Measurements from ENCODE around the gene CACFD1. TPM values are rescaled to one million over a fixed set of nuclear protein-coding genes. Genes with fewer than 3 reads are reported as not detected.

Gene CACFD1
- total and polyA plus RNA-seq, 2 experiments from 2014 or later = 5.8 to 18.2 TPM

- TF ChIP-seq ZNF462 (CRISPR knock-in tag; IDR thresholded peaks at IDR 0.05) (no peak), ZNF114 (CRISPR knock-in tag; IDR thresholded peaks at IDR 0.05) (no peak), STAT1 (IDR thresholded peaks at IDR 0.05; ENCODE audit: unreplicated experiment) (no peak), NANOG (IDR thresholded peaks at IDR 0.05; ENCODE audit: borderline replicate concordance) (no peak), ZNF331 (CRISPR knock-in tag; IDR thresholded peaks at IDR 0.05; ENCODE audit: low read depth) (no peak), CTCF (conservative IDR thresholded peaks at IDR 0.05; ENCODE audit: low read depth in 2 of 2) (no peak)
Observed at GRCh38 chr9:133454325-133454724, 5.5 kb upstream of the CACFD1 start (continued).

GRCh38 chr9:133454943-133455673, 4.7 kb upstream of the CACFD1 start:
- Mint-ChIP-seq H3K9me3 (no peaks in the 10 kb centered on the region), H3K27ac (no peak overlapping the region), H3K4me3 (no peak overlapping the region), H3K4me1 (0 out of 3 replicates have a peak, but pooled peaks cover 3% of the 10 kb centered on the region), H3K27me3 (ENCODE audit: insufficient read depth, low read depth, poor library complexity) (peaks cover 8% of the 10 kb centered on the region), H3K36me3 (ENCODE audit: low read depth) (no peaks in the 10 kb centered on the region)
- Histone ChIP-seq H2AFZ (no peak overlapping the region), H3K4me3 (no peak overlapping the region), H3K36me3 (ENCODE audit: insufficient read depth) (no peaks in the 10 kb centered on the region), H3K79me2 (replicated peaks; ENCODE audit: insufficient read depth) (no peaks in the 10 kb centered on the region), H3K4me1 (ENCODE audit: insufficient read depth) (peaks cover 9% of the 10 kb centered on the region; the same call in 1 of the 2 replicates), H3K27me3 (ENCODE audit: insufficient read depth) (no peaks in the 10 kb centered on the region), H3F3A (replicated peaks; ENCODE audit: low read depth) (no peaks in the 10 kb centered on the region), H3K4me2 (no peak overlapping the region), H4K20me1 (replicated peaks; ENCODE audit: insufficient read depth) (no peaks in the 10 kb centered on the region), H3K27ac (ENCODE audit: low read depth) (no peak overlapping the region), H3K9me2 (ENCODE audit: insufficient read depth) (no peaks in the 10 kb centered on the region)
- DNase-seq (ENCODE audit: low spot score) (no peak), ATAC-seq (no peak)
- TF ChIP-seq CREB1 (CRISPR knock-in tag; IDR thresholded peaks at IDR 0.05; ENCODE audit: low read depth) (no peak), STAT1 (IDR thresholded peaks at IDR 0.05; ENCODE audit: unreplicated experiment) (no peak), ZNF462 (CRISPR knock-in tag; IDR thresholded peaks at IDR 0.05) (no peak)

Measured in GM23338 (cell line).